ENCODE measurements around the gene CNIH4.

CNIH4 gene

DNA sequence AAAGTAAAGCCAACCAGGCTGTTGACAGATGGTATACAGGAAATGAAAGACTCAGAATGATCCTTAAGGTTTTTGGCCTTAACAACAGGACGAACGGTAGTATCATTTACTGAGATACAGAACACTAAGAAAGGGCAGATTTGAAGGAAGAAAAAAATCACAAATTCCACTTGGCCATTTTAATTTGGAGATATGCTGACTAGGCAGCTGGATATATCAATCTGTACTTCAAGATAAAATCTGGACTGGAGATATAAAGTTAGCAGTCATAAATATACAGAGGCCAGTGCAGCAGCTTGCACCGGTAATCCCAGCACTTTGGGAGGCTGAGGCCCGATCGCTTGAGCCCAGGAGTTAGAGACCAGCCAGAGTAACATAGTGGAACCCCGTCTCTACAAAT, 28.0 kb upstream of the CNIH4 start:
- TF ChIP-seq, protein P1, sequence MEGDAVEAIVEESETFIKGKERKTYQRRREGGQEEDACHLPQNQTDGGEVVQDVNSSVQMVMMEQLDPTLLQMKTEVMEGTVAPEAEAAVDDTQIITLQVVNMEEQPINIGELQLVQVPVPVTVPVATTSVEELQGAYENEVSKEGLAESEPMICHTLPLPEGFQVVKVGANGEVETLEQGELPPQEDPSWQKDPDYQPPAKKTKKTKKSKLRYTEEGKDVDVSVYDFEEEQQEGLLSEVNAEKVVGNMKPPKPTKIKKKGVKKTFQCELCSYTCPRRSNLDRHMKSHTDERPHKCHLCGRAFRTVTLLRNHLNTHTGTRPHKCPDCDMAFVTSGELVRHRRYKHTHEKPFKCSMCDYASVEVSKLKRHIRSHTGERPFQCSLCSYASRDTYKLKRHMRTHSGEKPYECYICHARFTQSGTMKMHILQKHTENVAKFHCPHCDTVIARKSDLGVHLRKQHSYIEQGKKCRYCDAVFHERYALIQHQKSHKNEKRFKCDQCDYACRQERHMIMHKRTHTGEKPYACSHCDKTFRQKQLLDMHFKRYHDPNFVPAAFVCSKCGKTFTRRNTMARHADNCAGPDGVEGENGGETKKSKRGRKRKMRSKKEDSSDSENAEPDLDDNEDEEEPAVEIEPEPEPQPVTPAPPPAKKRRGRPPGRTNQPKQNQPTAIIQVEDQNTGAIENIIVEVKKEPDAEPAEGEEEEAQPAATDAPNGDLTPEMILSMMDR (IDR thresholded peaks at IDR 0.05; ENCODE audit: insufficient read depth, missing control alignments) = no peak
- FAIRE-seq (no peak), DNase-seq (ENCODE audit: insufficient read length, low spot score) (no peak)

DNA sequence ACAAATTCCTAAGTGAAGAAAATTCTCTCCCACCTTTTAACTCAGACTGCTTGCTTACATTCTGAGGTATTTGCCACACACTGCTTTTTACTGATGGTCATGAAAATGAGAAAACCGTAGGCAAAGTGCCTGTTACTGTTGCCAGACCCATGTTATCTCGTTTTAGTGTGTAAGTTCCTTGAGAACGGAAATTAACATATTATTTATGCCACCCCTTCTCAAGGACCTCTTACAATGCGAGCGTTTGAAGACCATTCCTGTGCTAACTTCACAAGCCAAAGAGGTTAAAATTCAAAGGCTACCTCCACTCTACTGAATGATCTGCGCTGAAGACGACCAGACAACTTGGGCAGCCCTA, 27.2 kb upstream of the CNIH4 start:
- FAIRE-seq (no peak), DNase-seq (ENCODE audit: insufficient read length, low spot score) (no peak)
- TF ChIP-seq, protein P1 (IDR thresholded peaks at IDR 0.05; ENCODE audit: insufficient read depth, missing control alignments) = no peak

DNA sequence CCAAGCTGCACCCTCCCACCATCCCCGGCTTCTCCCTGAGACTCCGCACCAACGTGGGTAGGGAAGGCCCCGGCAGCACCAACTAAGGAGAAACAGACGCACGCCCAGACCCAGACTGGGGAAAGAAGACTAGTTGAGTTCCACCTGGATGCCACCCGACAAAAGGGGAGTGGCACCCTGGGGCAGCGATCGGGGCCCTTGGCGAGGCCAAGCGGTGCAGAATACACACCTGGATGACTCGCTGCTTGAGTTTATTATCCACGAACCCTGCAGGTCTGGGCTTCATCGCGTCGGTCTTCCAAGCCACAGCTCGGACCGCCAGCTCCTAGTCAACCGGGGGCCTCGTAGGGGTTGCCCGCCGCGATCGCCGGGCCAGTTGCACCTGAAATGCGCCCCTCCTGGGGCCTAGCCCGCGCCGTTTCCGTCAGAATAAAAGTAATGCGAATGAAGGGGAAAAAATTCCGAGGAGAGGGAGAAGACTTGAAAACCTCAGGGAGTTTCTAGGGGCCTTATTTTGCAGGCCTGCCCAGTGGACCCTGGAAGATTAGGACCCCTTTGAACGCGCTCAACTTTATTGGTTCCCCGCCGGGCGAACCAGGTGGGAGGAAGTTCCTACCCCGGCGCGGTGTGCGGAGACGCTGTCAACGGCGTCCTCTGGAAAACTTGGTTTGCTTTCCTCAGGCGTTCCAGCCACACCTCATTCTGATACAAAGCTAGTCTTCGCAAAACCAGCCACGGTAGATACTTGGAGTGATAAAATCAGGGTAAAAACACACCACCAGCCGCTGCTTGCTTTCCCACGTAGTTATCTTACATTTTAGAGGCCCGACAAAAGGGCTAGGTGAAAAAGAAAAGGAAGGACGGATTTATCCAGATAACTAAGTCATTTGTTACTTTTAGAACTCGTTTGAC, 26.6 kb upstream of the CNIH4 start, which contains the start of gene NVL:
NVL (minus strand) TSS at position 331 of the 912 bp plus-strand sequence; CDS start at position 286, 45 bp downstream.
- TF ChIP-seq, protein P1 (IDR thresholded peaks at IDR 0.05; ENCODE audit: insufficient read depth, missing control alignments) = no peak
- peak; percentile 84 for DNase-seq (ENCODE audit: insufficient read length, low spot score)
- FAIRE-seq = no peak

- TF ChIP-seq, protein P1 (IDR thresholded peaks at IDR 0.05; ENCODE audit: insufficient read depth, missing control alignments) = no peak
- FAIRE-seq (no peak), DNase-seq (ENCODE audit: insufficient read length, low spot score) (no peak)
These were observed 25.4 kb upstream of the CNIH4 start for GRCh38 chr1:224331326-224331725.

GRCh38 chr1:224331824-224332223, 24.9 kb upstream of the CNIH4 start:
- DNase-seq (ENCODE audit: insufficient read length, low spot score) (no peak), FAIRE-seq (no peak)
- TF ChIP-seq, protein P1 (IDR thresholded peaks at IDR 0.05; ENCODE audit: insufficient read depth, missing control alignments) = no peak

- FAIRE-seq (peak; percentile 97), DNase-seq (ENCODE audit: insufficient read length, low spot score) (no peak)
- TF ChIP-seq, protein P1 (IDR thresholded peaks at IDR 0.05; ENCODE audit: insufficient read depth, missing control alignments) = peak; percentile 88
These were observed 23.3 kb upstream of the CNIH4 start for GRCh38 chr1:224333309-224333926.
